Measurements from ENCODE around the gene PPP1R1B. TPM values are rescaled to one million over a fixed set of nuclear protein-coding genes. Genes with fewer than 3 reads are reported as not detected.

The PPP1R1B gene
- total and polyA plus RNA-seq, 9 of the 15 experiments (the other 6 are each of a cell fraction or from before 2014, with no cell fraction given) = 0.07 to 0.18 (median 0.10) TPM; not detected in 4

GRCh38 chr17:39666601-39667261, 40.0 kb downstream of the PPP1R1B start (continued):
- peak; percentile 47; the same call in 1 of the 2 replicates for TF ChIP-seq ZNF592 (IDR thresholded peaks at IDR 0.05)
- peak; percentile 82 for TF ChIP-seq ATF3 (IDR thresholded peaks at IDR 0.05)
- no peak for TF ChIP-seq ATF3 (CRISPR knock-in tag; conservative IDR thresholded peaks at IDR 0.05)
- TF ChIP-seq TBP (optimal IDR thresholded peaks at IDR 0.05; ENCODE audit: low read depth, low read length) = no peak
- no peak for TF ChIP-seq CHCHD3 (CRISPR knock-in tag; IDR thresholded peaks at IDR 0.05)
- TF ChIP-seq L3MBTL2 (IDR thresholded peaks at IDR 0.05) = no peak
- TF ChIP-seq KLF6 (CRISPR knock-in tag; IDR thresholded peaks at IDR 0.05; ENCODE audit: borderline replicate concordance) = no peak
- TF ChIP-seq FOSL1 (tag; conservative IDR thresholded peaks at IDR 0.05) = peak; percentile 83
- no peak for TF ChIP-seq TCFL5 (CRISPR knock-in tag; conservative IDR thresholded peaks at IDR 0.05)
- TF ChIP-seq ZNF324 (CRISPR knock-in tag; IDR thresholded peaks at IDR 0.05) = 0 out of 2 replicates have a peak, but pooled peaks have one; percentile 56
- TF ChIP-seq ZNF444 (CRISPR knock-in tag; IDR thresholded peaks at IDR 0.05) = no peak
- no peak for TF ChIP-seq RERE (CRISPR knock-in tag; IDR thresholded peaks at IDR 0.05; ENCODE audit: borderline replicate concordance)
- no peak for TF ChIP-seq MCM2 (IDR thresholded peaks at IDR 0.05; ENCODE audit: low read depth)
- TF ChIP-seq, protein P1, sequence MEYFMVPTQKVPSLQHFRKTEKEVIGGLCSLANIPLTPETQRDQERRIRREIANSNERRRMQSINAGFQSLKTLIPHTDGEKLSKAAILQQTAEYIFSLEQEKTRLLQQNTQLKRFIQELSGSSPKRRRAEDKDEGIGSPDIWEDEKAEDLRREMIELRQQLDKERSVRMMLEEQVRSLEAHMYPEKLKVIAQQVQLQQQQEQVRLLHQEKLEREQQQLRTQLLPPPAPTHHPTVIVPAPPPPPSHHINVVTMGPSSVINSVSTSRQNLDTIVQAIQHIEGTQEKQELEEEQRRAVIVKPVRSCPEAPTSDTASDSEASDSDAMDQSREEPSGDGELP (CRISPR knock-in tag; IDR thresholded peaks at IDR 0.05; ENCODE audit: borderline replicate concordance) = peak; percentile 90
- no peak for TF ChIP-seq YY1 (IDR thresholded peaks at IDR 0.05; ENCODE audit: borderline replicate concordance in 1 of 3, control insufficient read depth in 1 of 3, extremely low read depth in 1 of 3, insufficient read depth in 3 of 3, insufficient read length in 1 of 3, insufficient replicate concordance in 2 of 3, low read depth in 1 of 3, low read length in 2 of 3)
